Kidney glomerular epithelial cell (primary cell): ENCODE measurements around the gene HYAL2.

Source experiments
- DNase-seq: peaks from one replicate; lab custom pipeline; 2025; lab: John Stamatoyannopoulos, UW

The HYAL2 gene

GRCh38 chr3:50330330-50330729 lies 7.8 kb upstream of the HYAL2 start:
- DNase-seq = no peak

DNA sequence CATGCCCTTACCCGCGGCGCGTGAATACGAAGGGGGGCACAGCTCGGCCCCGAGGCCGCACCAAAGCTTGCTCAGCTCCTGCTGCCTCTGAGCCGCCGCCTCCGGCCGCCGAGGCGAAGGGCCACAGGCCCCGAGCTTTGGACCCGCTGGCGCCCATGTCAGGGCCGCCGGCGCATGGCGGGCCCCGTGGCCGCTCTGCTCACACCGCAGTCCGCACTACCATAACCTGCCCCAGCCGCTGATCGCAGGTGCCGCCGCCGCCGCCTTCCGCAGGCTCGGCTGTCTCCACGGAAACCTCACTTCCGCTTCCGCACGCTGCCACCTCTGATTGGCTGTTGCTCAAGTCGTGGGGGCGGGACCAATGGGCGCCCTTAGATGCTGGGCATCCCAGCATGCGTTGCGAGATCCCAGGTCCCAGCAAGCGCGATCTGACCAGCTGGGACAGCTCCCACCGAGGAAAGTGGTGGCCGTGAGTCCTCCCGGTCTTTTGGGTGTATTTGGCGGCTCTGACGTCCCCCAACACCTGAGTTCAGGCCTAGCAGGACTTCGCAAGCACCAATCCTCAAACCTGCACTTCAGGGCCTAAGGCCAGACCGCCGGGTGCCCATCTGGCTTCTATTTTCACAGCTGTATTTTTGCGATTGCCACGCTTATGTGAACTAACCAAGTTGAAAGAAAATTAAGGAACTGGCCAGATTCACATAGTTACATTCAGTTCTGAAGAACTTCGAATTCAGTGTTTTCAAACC lies 5.6 kb upstream of the HYAL2 start, which contains the start of gene TUSC2:
TUSC2 (minus strand) TSS at position 281 of the 749 bp plus-strand sequence; CDS start at position 157, 124 bp downstream.
- DNase-seq = peak; percentile 98

DNA sequence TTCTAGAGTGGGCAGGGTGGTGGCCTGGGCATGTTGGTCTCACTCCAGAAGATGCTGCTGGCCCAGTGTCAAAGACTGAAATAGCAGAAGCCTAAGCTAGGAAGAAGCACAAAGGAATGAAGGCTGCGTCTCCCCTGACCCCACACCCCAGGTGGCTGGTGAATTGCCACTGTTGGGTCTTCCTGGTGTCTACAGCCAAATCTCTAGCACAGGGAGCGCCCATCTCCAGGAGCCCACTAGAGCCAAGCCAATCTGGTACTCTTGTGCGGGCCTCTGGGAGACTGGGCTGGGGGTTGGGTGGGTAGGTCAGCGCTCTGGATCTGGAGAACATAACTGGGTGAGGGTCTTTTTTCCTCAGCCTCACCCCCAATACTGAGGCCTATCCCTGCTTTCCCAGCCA lies 4.6 kb upstream of the HYAL2 start:
- no peak for DNase-seq

GRCh38 chr3:50326182-50326541 lies 3.6 kb upstream of the HYAL2 start:
- no peak for DNase-seq

GRCh38 chr3:50325497-50326181 lies 3.1 kb upstream of the HYAL2 start:
- no peak for DNase-seq

DNA sequence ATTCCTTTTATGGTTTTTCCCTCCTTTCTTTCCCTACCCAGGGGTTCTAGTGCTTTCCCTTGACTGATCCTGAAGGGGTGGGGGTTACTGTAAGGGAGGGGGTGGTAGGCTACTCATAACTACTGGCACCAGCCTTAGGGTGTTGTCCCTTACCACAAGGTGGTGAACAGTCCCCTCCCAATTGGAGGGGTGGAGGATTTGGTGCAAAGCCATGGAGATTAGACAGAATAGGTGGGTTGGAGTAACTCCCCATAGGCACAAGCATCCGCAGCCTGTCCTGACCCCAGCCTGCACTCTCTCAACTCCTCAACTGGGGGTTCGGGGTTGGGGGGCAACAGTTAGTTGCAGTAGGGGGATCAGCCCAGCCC lies 2.6 kb upstream of the HYAL2 start:
- DNase-seq = no peak

DNA sequence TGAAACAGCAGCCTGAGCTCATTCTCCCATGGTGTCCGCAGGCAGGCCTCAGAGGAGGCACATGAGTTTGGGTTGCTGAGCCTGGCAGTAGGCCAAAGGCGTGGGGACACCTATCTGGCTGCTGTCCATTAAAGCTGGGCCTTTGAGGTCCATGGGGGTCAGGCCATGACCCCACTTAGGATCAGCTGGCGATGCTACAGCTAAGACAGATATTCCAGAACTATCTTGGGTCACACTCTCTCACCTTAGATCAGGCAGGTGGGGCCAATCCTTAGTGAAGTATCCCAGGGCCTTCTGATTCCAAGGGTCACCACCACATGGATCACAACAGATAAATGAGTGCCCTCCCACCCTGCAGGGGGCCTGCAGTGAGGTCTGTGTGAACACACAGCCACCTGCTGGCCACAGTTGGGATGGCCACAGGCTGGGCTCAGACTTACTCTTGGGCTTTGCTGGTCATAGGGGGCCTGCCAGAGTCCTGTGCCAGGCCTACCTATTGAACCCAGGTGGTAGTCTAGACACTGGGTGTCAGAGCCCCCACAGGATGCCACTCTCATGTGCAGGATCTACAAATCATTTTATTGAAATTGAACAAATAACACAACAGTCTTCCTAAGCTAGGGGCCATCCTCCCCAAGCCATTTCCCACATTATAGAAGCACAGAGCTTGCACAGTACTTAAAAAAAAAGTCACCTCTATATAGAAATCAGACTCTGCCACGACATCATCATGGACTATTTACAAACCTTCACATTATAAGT lies 2.0 kb upstream of the HYAL2 start:
- peak; percentile 58 for DNase-seq

- DNase-seq = no peak
Measured at GRCh38 chr3:50323614-50324199, 1.2 kb upstream of the HYAL2 start.

- no peak for DNase-seq
Measured at GRCh38 chr3:50323092-50323600, 601 bp upstream of the HYAL2 start.

DNA sequence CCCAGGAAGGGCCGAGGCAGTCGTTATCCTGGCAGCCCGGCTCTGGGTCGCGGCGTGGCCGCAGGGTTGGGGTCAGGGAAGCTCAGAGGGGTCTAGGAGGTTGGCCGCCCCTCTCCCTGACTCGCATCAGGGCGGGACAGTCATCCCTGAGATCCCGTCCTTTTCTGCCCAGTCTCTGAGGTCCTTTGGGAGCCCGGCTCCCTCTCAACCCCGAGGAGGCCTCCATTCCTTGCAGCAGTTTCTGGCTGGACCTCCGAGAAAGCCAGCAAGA lies 495 bp downstream of the HYAL2 start:
- DNase-seq = no peak

DNA sequence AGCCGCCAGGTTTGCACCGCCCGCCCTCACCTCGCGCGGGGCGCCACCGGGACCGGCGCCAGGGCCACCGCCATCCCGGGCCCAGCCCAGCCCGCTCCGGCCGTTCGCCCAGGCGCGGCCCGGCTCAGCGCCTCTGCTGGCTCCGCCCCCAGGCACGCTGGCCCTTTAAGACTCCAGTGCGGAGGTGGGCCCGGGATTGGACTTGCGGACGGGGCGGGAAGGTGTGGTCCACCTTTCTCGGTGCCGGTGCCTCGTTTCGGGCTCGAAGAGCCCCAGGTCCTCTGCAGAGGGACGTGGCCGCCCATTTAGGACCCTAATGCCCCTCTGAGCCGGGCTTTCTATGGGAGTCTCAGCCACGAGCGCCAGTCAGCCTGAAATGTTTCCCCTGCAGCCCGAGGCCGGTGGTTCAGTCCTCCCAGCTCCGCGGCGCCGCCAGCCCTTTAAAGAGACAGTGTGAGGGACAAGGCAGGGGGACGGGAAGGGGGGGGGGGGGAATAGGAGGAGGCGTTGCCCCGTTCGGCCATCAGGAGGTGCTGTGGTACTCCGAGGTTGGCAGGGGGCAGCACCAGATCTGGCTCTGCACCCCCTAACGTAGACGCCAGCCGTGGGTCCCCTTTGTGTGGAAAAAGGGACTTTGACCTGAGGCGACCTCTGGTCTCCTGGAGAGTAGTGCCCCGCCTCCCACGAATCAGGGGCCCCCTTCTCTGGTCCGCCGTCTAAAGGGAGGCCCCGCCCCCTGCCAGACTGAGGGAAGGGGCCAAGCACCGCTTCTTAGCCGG lies 1.0 kb downstream of the HYAL2 start:
- peak; percentile 92 for DNase-seq

GRCh38 chr3:50320853-50321335 lies 1.7 kb downstream of the HYAL2 start:
- peak; percentile 53 for DNase-seq

DNA sequence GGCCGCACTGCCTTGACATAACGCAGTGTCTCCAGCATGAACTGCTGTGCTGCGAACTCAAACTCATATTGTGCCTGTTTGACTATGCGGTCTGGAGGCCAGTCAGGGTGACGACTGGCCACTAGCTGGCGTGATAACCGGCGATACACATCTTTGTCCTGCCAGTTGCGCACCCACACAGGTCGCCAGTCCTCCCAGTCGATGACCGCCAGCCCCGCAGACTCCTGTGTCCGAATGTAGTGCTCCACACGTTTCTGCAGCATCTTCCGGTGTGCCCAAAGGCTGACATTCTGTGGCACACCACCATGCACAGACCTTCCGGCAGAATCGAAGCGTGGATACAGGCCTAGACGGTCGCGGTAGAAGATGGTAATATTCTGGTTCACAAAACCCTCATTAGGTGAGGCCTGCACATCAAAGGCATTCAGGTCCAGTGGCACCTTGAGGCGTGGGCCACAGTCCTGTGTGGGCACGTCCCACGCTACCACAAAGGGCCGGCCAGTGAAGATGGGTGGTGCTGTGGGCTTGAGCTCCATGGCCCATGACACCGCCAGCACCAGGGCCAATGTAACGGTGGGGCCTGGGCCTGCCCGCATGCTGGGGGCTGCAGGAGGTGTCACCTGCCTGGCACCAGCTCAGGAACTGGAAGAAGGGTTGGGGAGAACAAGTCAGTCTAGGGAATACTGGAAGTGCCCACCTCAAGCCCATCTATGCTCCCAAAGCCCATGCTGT lies 2.5 kb downstream of the HYAL2 start:
- DNase-seq = no peak

GRCh38 chr3:50319181-50319893 lies 3.2 kb downstream of the HYAL2 start:
- no peak for DNase-seq

- DNase-seq = no peak
Measured at GRCh38 chr3:50318615-50319014, 3.9 kb downstream of the HYAL2 start.

GRCh38 chr3:50318163-50318562 lies 4.4 kb downstream of the HYAL2 start:
- no peak for DNase-seq

DNA sequence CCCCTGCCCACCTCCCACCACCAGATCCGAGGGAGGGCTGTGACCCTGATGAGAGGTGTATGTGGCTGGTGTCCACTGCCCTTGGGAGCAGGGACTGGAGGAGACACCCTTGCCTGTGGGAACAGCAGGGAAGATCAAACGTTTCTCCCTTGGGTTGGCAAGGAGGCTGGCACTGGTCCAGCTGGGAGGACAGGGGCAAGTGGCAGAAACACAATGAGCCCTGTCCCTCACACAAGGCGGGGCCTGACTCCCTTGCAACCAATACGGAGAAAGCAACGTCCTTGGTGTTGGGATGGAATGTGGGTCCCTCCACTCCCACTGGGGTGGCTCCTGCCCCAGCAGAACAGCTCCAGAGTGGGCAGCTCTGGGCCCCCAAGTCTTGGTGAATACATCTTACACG lies 5.2 kb downstream of the HYAL2 start:
- DNase-seq = no peak

GRCh38 chr3:50316657-50317242 lies 5.8 kb downstream of the HYAL2 start:
- peak; percentile 66 for DNase-seq

GRCh38 chr3:50314816-50315215 lies 7.7 kb downstream of the HYAL2 start:
- no peak for DNase-seq

DNA sequence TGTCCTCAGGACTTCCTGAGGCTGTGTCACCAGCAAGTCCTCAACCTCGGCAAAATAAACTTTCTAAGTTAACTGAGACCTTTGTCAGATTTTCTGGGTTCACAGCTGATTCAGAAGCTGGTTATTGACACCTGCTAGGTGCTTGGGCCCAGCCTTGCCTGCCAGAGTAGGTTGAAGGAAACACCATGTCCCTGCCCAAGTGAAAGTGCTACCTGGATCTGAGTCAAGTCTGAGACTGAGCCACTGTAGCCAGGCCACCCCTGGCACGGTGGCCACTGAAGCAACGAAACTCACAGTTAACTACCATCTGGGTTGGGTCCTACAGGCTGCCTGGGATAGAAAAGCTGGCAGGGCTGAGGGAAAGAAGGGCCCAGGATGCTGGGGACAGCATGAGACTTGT lies 8.2 kb downstream of the HYAL2 start:
- DNase-seq = no peak
